ENCODE measurements around the gene LRG1.
"Not testable (repeated sequence)": the region's sequence is repeated elsewhere in the genome, so short reads cannot be mapped to it uniquely, and the experiment has no call there.

The LRG1 gene

DNA sequence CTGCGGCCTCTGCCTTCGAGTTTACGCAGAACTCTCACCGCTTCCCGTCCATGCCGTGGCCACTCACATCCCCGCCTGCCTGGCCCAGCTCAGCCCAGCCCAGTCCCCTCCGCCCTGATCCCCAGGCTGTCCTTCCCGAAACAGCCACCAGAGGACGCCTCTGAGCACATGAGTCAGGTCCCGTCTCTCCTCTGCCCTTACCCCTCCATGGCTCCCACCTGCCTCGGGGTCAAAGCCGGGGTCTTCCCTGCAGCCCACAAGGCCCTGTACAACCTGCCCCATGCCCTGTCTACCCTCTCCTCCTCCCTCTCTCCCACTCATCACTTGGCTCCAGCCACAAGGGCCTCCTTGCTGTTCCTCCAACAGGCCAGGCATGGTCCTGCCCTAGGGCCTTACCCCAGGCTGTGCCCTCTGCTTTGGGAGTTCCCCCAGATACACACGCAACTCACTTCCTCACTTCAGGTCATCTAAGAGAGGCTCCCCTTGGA lies 27.8 kb upstream of the LRG1 start:
- peak; percentile 65 for DNase-seq (ENCODE audit: low read depth)
- TF ChIP-seq, protein P1, sequence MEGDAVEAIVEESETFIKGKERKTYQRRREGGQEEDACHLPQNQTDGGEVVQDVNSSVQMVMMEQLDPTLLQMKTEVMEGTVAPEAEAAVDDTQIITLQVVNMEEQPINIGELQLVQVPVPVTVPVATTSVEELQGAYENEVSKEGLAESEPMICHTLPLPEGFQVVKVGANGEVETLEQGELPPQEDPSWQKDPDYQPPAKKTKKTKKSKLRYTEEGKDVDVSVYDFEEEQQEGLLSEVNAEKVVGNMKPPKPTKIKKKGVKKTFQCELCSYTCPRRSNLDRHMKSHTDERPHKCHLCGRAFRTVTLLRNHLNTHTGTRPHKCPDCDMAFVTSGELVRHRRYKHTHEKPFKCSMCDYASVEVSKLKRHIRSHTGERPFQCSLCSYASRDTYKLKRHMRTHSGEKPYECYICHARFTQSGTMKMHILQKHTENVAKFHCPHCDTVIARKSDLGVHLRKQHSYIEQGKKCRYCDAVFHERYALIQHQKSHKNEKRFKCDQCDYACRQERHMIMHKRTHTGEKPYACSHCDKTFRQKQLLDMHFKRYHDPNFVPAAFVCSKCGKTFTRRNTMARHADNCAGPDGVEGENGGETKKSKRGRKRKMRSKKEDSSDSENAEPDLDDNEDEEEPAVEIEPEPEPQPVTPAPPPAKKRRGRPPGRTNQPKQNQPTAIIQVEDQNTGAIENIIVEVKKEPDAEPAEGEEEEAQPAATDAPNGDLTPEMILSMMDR (conservative IDR thresholded peaks at IDR 0.05; ENCODE audit: low read depth, low read length): peak; percentile 93

DNA sequence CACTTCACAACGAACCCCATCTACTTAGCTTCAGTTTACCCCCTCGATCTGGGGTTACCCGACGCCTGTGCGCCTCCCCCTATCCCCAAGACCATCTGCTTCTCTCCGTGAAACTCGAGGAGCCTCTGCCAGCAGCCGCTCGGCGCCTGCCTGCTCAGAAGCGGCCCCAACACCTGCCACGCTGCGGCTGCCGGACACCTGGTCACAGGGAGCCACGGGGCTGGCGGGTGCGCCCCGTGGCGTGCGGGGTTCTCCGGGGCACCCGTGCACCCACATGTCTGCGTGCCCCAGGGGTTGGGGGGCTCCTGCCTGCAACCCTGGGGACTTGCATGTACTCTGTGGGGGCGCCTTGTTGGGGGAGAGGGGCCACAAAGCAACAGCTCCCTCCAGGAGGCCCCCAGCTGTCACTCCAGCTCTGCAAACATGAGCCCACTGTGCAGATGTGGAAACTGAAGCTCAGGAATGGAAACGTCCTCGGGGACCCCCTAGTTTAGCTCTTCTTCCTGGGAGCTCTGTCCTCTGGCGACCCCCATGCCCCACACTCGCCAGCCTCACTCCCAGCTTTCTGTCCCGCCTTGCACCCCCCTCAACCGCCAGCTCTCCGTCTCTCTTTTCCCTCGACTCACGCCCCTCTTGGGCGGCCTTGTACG lies 26.7 kb upstream of the LRG1 start:
- H3K4me3 ChIP-seq (ENCODE audit: low read depth, low read length): no peak overlapping the region
- TF ChIP-seq, protein P1 (conservative IDR thresholded peaks at IDR 0.05; ENCODE audit: low read depth, low read length): no peak
- no peak for DNase-seq (ENCODE audit: low read depth)

More for the DNA sequence above, 27.8 kb upstream of the LRG1 start:
- H3K4me3 ChIP-seq (ENCODE audit: low read depth, low read length): no peak overlapping the region

DNA sequence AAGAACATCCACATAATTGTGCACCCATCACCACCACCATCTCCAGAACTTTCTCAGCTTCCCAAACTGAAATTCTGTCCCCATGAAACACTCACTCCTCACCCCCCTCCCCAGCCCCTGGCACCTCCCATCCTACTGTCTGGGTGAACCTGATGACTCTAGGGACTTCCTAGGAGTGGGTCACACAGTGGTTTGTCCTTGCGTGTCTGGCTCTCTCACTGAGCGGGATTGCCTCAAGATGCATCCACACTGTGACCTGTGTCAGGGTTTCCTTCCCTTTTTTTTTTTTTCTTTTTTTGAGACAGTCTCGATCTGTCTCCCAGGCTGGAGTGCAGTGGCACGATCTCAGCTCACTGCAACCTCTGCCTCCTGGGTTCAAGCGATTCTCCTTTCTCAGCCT lies 23.7 kb upstream of the LRG1 start:
- not testable (repeated sequence) for DNase-seq (ENCODE audit: low read depth); H3K4me3 ChIP-seq (ENCODE audit: low read depth, low read length)

DNA sequence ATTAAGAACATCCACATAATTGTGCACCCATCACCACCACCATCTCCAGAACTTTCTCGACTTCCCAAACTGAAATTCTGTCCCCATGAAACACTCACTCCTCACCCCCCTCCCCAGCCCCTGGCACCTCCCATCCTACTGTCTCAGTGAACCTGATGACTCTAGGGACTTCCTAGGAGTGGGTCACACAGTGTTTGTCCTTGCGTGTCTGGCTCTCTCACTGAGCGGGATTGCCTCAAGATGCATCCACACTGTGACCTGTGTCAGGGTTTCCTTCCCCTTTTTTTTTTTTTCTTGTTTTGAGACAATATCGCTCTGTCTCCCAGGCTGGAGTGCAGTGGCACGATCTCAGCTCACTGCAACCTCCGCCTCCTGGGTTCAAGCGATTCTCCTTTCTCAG lies 22.2 kb upstream of the LRG1 start:
- not testable (repeated sequence) for H3K4me3 ChIP-seq (ENCODE audit: low read depth, low read length); DNase-seq (ENCODE audit: low read depth)

DNA sequence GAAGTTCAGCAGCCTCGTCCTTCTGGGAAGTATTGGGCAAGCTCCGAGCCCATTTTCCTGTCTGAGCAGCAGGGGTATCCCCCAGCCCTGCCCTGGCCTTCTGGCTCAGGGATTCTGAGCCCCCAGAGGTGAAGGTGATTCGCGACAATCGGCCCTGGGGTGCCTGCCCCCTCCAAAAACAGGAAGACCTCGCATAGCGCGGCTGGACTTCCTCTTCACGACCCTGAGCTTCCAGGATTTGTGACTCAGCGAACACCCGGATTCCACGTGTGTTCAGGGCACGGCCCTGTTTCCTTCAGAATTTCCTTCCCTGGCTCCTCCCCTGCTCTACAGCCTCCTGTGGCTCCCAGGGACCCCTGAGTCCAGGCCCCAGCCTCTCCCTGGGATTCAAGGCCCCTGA lies 19.7 kb upstream of the LRG1 start, which contains the start of gene SEMA6B:
SEMA6B (minus strand) TSS at position 116 of the 400 bp plus-strand sequence. CDS start 1,227 bp downstream, outside the sequence.
- TF ChIP-seq, protein P1 (conservative IDR thresholded peaks at IDR 0.05; ENCODE audit: low read depth, low read length): no peak
- DNase-seq (ENCODE audit: low read depth): peak; percentile 74
- peak within 1 kb of the TSS; percentile 13 for H3K4me3 ChIP-seq (ENCODE audit: low read depth, low read length)

DNA sequence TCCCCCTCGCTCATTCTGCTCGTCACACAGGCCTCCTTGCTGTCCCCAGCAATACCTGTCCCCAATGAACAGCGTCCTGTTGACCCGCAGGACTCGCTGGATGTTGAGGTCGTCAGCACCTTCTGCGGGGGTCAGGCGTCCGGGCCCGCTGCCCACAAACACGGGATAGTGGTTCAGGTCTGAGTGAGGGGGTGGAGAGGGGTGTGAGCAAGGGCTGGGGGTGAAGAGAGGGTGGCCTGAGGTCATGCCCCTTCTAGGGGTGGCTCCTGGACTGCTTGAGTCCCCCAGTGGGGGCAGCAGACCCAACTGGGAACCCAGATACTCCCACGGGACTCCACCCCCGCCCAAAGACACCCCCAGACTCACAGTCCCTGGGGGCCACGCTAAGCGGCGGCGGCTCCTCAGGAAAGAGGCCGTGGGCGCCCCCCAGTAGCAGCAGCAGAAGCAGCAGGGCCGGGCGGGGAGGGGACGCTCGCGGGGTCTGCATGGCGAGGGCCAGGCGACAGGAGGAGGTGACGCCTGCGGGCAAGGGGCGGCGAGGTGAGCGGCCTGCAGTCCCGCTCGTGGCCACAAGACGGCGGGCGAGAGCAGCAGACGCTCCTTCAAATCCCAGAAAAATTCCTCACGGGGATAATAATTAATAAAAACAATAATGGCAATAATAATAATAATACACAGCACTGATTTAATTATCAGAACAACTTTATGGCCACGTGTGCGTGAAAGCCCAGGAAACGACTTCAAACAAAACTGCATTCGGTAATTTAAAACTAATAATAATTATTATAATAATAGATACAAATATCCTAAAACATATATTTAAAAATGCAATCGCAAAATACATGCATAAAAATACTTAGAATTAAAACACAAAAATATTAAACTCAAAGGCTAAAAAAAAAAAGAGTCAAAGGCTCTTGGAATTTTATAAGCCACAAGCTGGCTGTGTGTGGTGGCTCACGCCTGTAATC lies 18.4 kb upstream of the LRG1 start:
- TF ChIP-seq, protein P1 (conservative IDR thresholded peaks at IDR 0.05; ENCODE audit: low read depth, low read length): peak; percentile 88
- DNase-seq (ENCODE audit: low read depth): no peak
- H3K4me3 ChIP-seq (ENCODE audit: low read depth, low read length): peak overlapping the region; percentile 42

DNA sequence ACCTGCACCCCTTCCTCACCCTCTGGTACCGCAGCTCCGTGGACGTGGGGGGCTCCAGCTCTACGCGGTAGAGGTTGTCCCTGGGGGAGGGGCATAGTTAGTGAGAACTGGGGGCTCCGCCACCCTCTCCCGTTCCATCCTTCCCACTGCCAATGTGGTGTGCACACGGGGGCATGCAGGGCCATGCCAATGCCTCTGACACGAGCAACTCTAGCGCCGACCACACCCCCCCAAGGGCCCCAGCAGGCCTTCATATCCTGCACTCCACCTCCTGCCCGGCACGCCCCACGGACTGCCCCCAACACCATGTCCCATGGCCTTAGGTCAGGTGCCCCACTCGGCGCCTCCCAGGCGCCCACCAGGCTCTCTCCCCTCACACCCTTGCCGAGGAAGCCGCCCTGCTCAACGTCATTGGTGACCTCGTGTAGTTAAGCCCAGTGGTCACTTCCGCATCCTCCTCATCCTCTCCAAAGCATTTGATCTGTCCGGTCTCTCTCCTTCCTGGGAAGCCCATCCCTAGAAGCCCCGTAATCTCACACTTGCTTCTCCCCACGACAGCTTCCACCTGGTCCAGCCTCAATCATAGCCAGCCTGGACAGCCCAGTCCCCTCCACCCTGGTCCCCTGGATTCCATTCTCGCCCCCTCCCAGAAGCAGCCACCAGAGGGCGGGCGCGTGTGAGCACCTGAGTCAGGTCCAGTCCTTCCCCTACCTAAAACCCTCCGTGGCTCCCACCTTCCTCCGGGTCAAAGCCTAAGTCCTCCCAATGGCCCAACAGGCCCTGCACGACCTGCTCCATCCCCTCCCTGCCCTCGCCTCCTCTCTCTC lies 17.5 kb upstream of the LRG1 start:
- TF ChIP-seq, protein P1 (conservative IDR thresholded peaks at IDR 0.05; ENCODE audit: low read depth, low read length): peak; percentile 15
- H3K4me3 ChIP-seq (ENCODE audit: low read depth, low read length): no peak overlapping the region
- DNase-seq (ENCODE audit: low read depth): no peak
